HepG2 (cell line): ENCODE measurements around the gene XPOT. TPM values are rescaled to one million over a fixed set of nuclear protein-coding genes. Genes with fewer than 3 reads are reported as not detected.

Experiments used
- ATAC-seq: fragments of 200-7000 bp; cut with Tn5 transposase; 3 replicates; pipeline ENCODE4 v1.9.1; 2020; ENCODE audit warnings: mild to moderate bottlenecking, moderate library complexity
- BruUV-seq: library from RNA; stranded (reverse); fragments of 400-500 nt; replicated peaks from 2 replicates; lab custom pipeline; 2021; lab: Mats Ljungman, UMichigan
- CTCF ChIA-PET: fragments of 300-600 bp; formaldehyde crosslinking; extraction: SDS; loops from one replicate; lab custom pipeline; 2021; ENCODE audit warnings: low total read pairs, inconsistent platforms, low intra/inter-chr PET ratio; lab: Yijun Ruan, JAX
- POLR2A ChIA-PET: fragments of 350-600 bp; sonication (Branson Sonifier 250); formaldehyde crosslinking; loops from one replicate; lab custom pipeline; 2020; ENCODE audit warnings: antibody characterized with exemption, inconsistent platforms; lab: Yijun Ruan, JAX
- DNase-seq: peaks from one replicate; pipeline ENCODE4 v3.0.0-alpha.2; 2015; ENCODE audit warnings: low spot score
- FAIRE-seq: peaks from 3 replicates; lab custom pipeline; 2011; peaks lifted over from hg19 to GRCh38; lab: Jason Lieb, UNC
- H2AFZ ChIP-seq: one replicate; pipeline ENCODE4 v1.6.1; 2011; ENCODE audit warnings: low read length, inconsistent platforms
- H3K27ac ChIP-seq: fragments of 300-600 bp; 3 replicates; pipeline ENCODE4 v1.8.0; 2011; ENCODE audit warnings: mixed run types, mild to moderate bottlenecking, mixed read lengths, low read length, inconsistent platforms; ENCODE audit not compliant: insufficient read depth; ENCODE audit errors: extremely low read length
- H3K27me3 ChIP-seq, 2 experiments: fragments of 200-600 bp in 1 of 2; 2 replicates in 1 of 2; 3 replicates in 1 of 2; pipeline versions ENCODE4 v1.6.0 to v1.8.0; 2011; ENCODE audit warnings: low read length in 2 of 2, mild to moderate bottlenecking in 2 of 2, moderate library complexity in 2 of 2, inconsistent platforms in 1 of 2; ENCODE audit not compliant: insufficient read depth in 2 of 2, control insufficient read depth in 1 of 2
- H3K36me3 ChIP-seq, 2 experiments: fragments of 200-600 bp in 1 of 2; replicated peaks in 1 of 2; 2 replicates in 1 of 2; 3 replicates in 1 of 2; pipeline versions ENCODE4 v1.5.1 to v1.8.0; 2011; ENCODE audit warnings: low read length in 2 of 2, inconsistent platforms in 1 of 2; ENCODE audit not compliant: insufficient read depth in 2 of 2, control insufficient read depth in 1 of 2
- H3K4me1 ChIP-seq: 2 replicates; pipeline ENCODE4 v1.5.1; 2012; ENCODE audit warnings: low read length, inconsistent platforms; ENCODE audit not compliant: insufficient read depth
- H3K4me2 ChIP-seq: 2 replicates; pipeline ENCODE4 v1.6.0; 2011; ENCODE audit warnings: low read depth, low read length, inconsistent platforms
- H3K4me3 ChIP-seq, 3 experiments: fragments of 200-600 bp in 1 of 3; sonication (generic), shearing (Covaris generic) in 1 of 3; replicated peaks in 1 of 3; 2 replicates each; pipeline ENCODE4 v1.5.1; 2011 to 2016; ENCODE audit warnings: low read length in 3 of 3, inconsistent platforms in 2 of 3, low read depth in 2 of 3, mild to moderate bottlenecking in 2 of 3, control low read depth in 1 of 3, mixed read lengths in 1 of 3; ENCODE audit not compliant: insufficient read depth in 1 of 3
- H3K79me2 ChIP-seq: one replicate; pipeline ENCODE4 v1.6.1; 2011; ENCODE audit warnings: low read length, inconsistent platforms; ENCODE audit not compliant: insufficient read depth
- H3K9ac ChIP-seq: 2 replicates; pipeline ENCODE4 v1.6.0; 2011; ENCODE audit warnings: mild to moderate bottlenecking, low read depth, low read length, inconsistent platforms; ENCODE audit not compliant: insufficient read depth
- H3K9me3 ChIP-seq: 2 replicates; pipeline ENCODE4 v1.5.1; 2012; ENCODE audit warnings: mild to moderate bottlenecking, low read length
- H4K20me1 ChIP-seq: 2 replicates; pipeline ENCODE4 v1.6.0; 2011; ENCODE audit warnings: inconsistent platforms, mild to moderate bottlenecking, low read length, moderate library complexity; ENCODE audit not compliant: insufficient read depth
- ATF3 ChIP-seq: sonication (generic); formaldehyde crosslinking; IDR thresholded peaks from 2 replicates; pipeline ENCODE4 v1.4.0; 2020; ENCODE audit warnings: missing genetic modification reagents
- FOXJ3 ChIP-seq: sonication (generic); formaldehyde crosslinking; IDR thresholded peaks from 2 replicates; pipeline ENCODE4 v1.4.0; 2020; ENCODE audit warnings: missing genetic modification reagents, mild to moderate bottlenecking, borderline replicate concordance
- IKZF4 ChIP-seq: sonication (generic); formaldehyde crosslinking; IDR thresholded peaks from 2 replicates; pipeline ENCODE4 v1.5.1; 2020; ENCODE audit warnings: borderline replicate concordance, mild to moderate bottlenecking, low read depth, missing genetic modification reagents; ENCODE audit errors: not compliant biosample characterization
- PREB ChIP-seq: sonication (generic); formaldehyde crosslinking; IDR thresholded peaks from 2 replicates; pipeline ENCODE4 v1.4.0; 2020; ENCODE audit warnings: missing genetic modification reagents
- REPIN1 ChIP-seq: sonication (generic); formaldehyde crosslinking; IDR thresholded peaks from 2 replicates; pipeline ENCODE4 v1.8.0; 2022; ENCODE audit warnings: missing genetic modification reagents, low read depth, mild to moderate bottlenecking, borderline replicate concordance
- ZNF17 ChIP-seq: sonication (generic); formaldehyde crosslinking; IDR thresholded peaks from 2 replicates; pipeline ENCODE4 v1.5.0; 2020; ENCODE audit warnings: mild to moderate bottlenecking, missing genetic modification reagents
- ZNF337 ChIP-seq: sonication (generic); formaldehyde crosslinking; IDR thresholded peaks from 2 replicates; pipeline ENCODE4 v1.5.1; 2020; ENCODE audit warnings: missing genetic modification reagents, low read depth, mild to moderate bottlenecking, borderline replicate concordance
- ZNF570 ChIP-seq: sonication (generic); formaldehyde crosslinking; IDR thresholded peaks from 2 replicates; pipeline ENCODE4 v1.4.0; 2020; ENCODE audit warnings: mild to moderate bottlenecking, missing genetic modification reagents, borderline replicate concordance
- WGBS: methylation state at CpG from one replicate; pipeline ENCODE4 v1.1.6; 2017; ENCODE audit warnings: low lambda C conversion rate; 5-methylcytosine and 5-hydroxymethylcytosine counted together
- in situ Hi-C: cut with HindIII; loops from 2 replicates; pipeline ENCODE4 v1.10.0; 2017; ENCODE audit warnings: low pct_unique_long_range_greater_than_20kb; ENCODE audit not compliant: extremely low pct_ligation_motif_present
- intact Hi-C: fragments of 100-400 bp; cut with micrococcal nuclease; formaldehyde crosslinking; loops from one replicate; pipeline ENCODE4 v1.10.0; 2022; ENCODE audit not compliant: unreplicated experiment
- polyA plus RNA-seq, 8 experiments: library from polyadenylated mRNA; depleted of rRNA in 3 of 8; stranded (reverse) in 7 of 8; unstranded in 1 of 8; fragments of >200 nt; fragmentation: Illumina TruSeq in 4 of 8; extraction: Trizol in 4 of 8; gene quantifications; 2 replicates each; pipeline versions ENCODE4 v1.2.1 to v1.2.3, GENCODE V29; 2011 to 2016; ENCODE audit warnings: low read depth in 4 of 8, missing spikeins in 1 of 8, mixed read lengths in 1 of 8; ENCODE audit not compliant: insufficient read depth in 1 of 8
- total RNA-seq, 5 experiments: library from RNA; depleted of rRNA; stranded (reverse); fragments of >200 nt; fragmentation: Illumina TruSeq; extraction: Trizol; gene quantifications; 2 replicates each; pipeline ENCODE4 v1.2.3, GENCODE V29; 2016; ENCODE audit warnings: low read depth in 1 of 5

The XPOT gene
- total and polyA plus RNA-seq, 2 of the 13 experiments (the other 11 are each of a cell fraction or from before 2014, with no cell fraction given): 93.8 to 102 TPM

DNA sequence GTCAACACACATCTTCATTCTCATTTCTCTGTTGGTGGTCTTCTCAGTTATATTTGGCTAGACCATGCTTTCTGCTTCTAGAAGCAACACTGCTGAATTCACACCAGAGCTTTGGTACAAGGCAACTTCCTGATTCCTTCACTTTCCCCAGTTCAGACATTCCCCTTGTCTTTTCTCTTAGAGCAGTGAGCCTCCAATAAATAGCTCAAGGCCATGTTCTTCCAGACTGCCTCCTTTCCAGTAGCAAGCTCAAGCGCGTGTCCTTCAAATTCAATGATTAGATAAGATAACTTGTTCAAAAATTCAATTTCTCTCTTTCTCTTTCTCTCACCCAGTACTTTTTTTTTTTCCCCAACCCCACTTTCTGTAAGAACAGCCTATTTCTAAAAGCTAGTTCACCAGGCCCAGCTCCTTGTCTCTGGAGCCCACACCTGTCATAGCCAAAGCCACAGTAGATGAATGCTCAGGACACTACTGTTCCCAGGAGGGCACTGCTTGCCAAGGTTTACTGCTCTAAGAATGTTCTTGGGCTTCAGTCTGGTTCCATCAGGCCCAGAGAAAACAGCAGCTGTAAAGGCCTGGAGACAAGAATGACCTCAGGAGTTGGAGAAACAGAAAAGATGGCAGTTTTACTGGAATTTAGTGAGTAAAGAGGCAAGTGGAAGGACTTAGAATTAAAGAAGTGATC lies 65.4 kb downstream of the XPOT start:
- H3K4me1 ChIP-seq: no peaks in the 10 kb centered on the region
- H3K9me3 ChIP-seq: no peaks in the 10 kb centered on the region
- peaks cover 14 to 70% of the 10 kb centered on the region in 2 experiments; a peak in 4 of 5 replicates for H3K36me3 ChIP-seq
- no peak for TF ChIP-seq ZNF570 (CRISPR knock-in tag)
- TF ChIP-seq FOXJ3: no peak
- H3K27ac ChIP-seq: no peak overlapping the region
- DNase-seq: no peak
- H3K9ac ChIP-seq: no peak overlapping the region
- POLR2A ChIA-PET: no interaction called here
- in situ Hi-C loops (no loop called here), intact Hi-C loops (no loop called here)
- H3K4me2 ChIP-seq: no peak overlapping the region
- no peak for ATAC-seq
- no peaks in the 10 kb centered on the region; a peak in 1 of 5 replicates for H3K27me3 ChIP-seq
- CTCF ChIA-PET: no interaction called here
- BruUV-seq: no TSS peak
- no peak overlapping the region for H3K4me3 ChIP-seq
- 100% methylated on average over 2 of the region's 2 CpGs for WGBS
- no peaks in the 10 kb centered on the region for H3K79me2 ChIP-seq
- H4K20me1 ChIP-seq: no peaks in the 10 kb centered on the region
- no peak for FAIRE-seq
- H2AFZ ChIP-seq: no peak overlapping the region

- Histone ChIP-seq H2AFZ (no peak overlapping the region), H3K27me3 (no peaks in the 10 kb centered on the region; a peak in 1 of 5 replicates), H3K9me3 (no peaks in the 10 kb centered on the region), H3K79me2 (no peaks in the 10 kb centered on the region), H3K9ac (no peak overlapping the region), H3K4me1 (no peaks in the 10 kb centered on the region), H3K4me3 (no peak overlapping the region), H3K36me3 (peaks cover 14 to 69% of the 10 kb centered on the region in 2 experiments), H3K4me2 (no peak overlapping the region), H4K20me1 (no peaks in the 10 kb centered on the region), H3K27ac (no peak overlapping the region)
- BruUV-seq: no TSS peak
- ChIA-PET CTCF (no interaction called here), POLR2A (no interaction called here)
- no peak for TF ChIP-seq ATF3 (CRISPR knock-in tag)
- TF ChIP-seq ZNF337 (CRISPR knock-in tag): no peak
- no peak for TF ChIP-seq PREB (CRISPR knock-in tag)
- TF ChIP-seq REPIN1 (CRISPR knock-in tag): no peak
- TF ChIP-seq ZNF17 (CRISPR knock-in tag): no peak
- no peak for TF ChIP-seq IKZF4 (CRISPR knock-in tag)
- DNase-seq (no peak), ATAC-seq (no peak), FAIRE-seq (no peak)
- 96% methylated on average over 2 of the region's 2 CpGs for WGBS
- in situ Hi-C loops (no loop called here), intact Hi-C loops (no loop called here)
These were observed 66.3 kb downstream of the XPOT start for GRCh38 chr12:64470495-64470894.
